Esophagus squamous epithelium (tissue), 4 donors: ENCODE data around the gene ETS2.
A peak's percentile ranks its signal among the peaks of the same experiment; 100 is the strongest.

Source experiments
- CTCF ChIP-seq, 6 experiments: fragments of 450-650 bp in 4 of 6; fragments of 200-600 bp in 2 of 6; sonication (generic) in 2 of 6; IDR thresholded peaks; one replicate each; pipeline ENCODE4 v1.5.1; 2016 to 2019; ENCODE audit warnings: antibody characterized with exemption in 6 of 6, mild to moderate bottlenecking in 4 of 6, moderate library complexity in 4 of 6
- POLR2A ChIP-seq, 4 donors: fragments of 450-650 bp; IDR thresholded peaks; one replicate each; pipeline ENCODE4 v1.6.1; 2017; ENCODE audit warnings: antibody characterized with exemption in 4 of 4, mild to moderate bottlenecking in 4 of 4, moderate library complexity in 3 of 4

DNA sequence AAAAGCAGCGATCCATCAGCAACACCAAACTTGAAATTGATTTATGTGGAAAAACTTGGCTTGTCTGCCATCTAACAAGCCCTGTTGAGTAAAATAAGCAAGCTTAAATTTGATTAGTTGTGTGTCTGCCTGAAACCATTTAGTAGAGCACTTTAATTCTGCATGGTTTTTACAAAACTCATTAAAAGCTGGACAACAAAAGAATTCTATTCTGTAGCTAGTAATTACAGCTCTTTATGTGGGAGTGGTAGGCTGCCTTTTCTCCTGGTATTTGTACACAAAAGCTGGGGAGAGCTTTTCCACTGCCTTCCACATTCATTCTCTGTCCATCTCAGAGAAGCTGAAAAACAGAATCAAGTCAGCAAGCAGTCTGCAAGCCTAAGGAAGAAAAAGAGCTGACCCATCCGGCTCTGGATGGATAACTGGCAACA, 1.7 kb downstream of the ETS2 start:
- TF ChIP-seq CTCF (IDR thresholded peaks at IDR 0.05) = no peak
- peak in 1 of 4 donors; percentile 11 for TF ChIP-seq POLR2A (IDR thresholded peaks at IDR 0.05)
